RWPE2 (cell line): ENCODE measurements around the gene NAT10.

Source experiments
- ATAC-seq: fragments of 200-7000 bp; cut with Tn5 transposase; 3 replicates; pipeline ENCODE4 v1.9.1; 2021; ENCODE audit warnings: low read depth
- DNase-seq: peaks from one replicate; pipeline ENCODE4 v3.0.0-alpha.2; 2020; ENCODE audit warnings: low spot score
- H3K27ac ChIP-seq: fragments of 450-650 bp; 2 replicates; pipeline ENCODE4 v1.5.1; 2017; ENCODE audit warnings: mild to moderate bottlenecking; ENCODE audit not compliant: poor library complexity, severe bottlenecking
- H3K27me3 ChIP-seq: fragments of 250-450 bp; sonication (Bioruptor Pico); 2 replicates; pipeline ENCODE4 v1.5.1; 2021; ENCODE audit warnings: mild to moderate bottlenecking, moderate library complexity; ENCODE audit not compliant: insufficient read depth, poor library complexity, severe bottlenecking
- H3K36me3 ChIP-seq: fragments of 250-450 bp; sonication (Bioruptor Pico); 2 replicates; pipeline ENCODE4 v1.5.1; 2020; ENCODE audit warnings: low read depth, mild to moderate bottlenecking, moderate library complexity
- H3K4me1 ChIP-seq: fragments of 250-450 bp; sonication (Bioruptor Pico); 2 replicates; pipeline ENCODE4 v1.5.1; 2021; ENCODE audit warnings: mild to moderate bottlenecking, moderate library complexity; ENCODE audit not compliant: insufficient read depth, poor library complexity, severe bottlenecking
- H3K4me3 ChIP-seq: fragments of 250-450 bp; sonication (Bioruptor Pico); 2 replicates; pipeline ENCODE4 v1.5.1; 2021; ENCODE audit warnings: mild to moderate bottlenecking, moderate library complexity; ENCODE audit not compliant: severe bottlenecking
- H3K9me3 ChIP-seq: fragments of 250-450 bp; sonication (Bioruptor Pico); 2 replicates; pipeline ENCODE4 v1.5.1; 2021; ENCODE audit warnings: mild to moderate bottlenecking, moderate library complexity; ENCODE audit not compliant: severe bottlenecking
- TF ChIP-seq, protein P1 (sequence below): fragments of 450-650 bp; IDR thresholded peaks from one replicate; pipeline ENCODE4 v1.5.1; 2017; ENCODE audit warnings: mild to moderate bottlenecking, moderate library complexity; ENCODE audit not compliant: poor library complexity, severe bottlenecking

Gene NAT10

DNA sequence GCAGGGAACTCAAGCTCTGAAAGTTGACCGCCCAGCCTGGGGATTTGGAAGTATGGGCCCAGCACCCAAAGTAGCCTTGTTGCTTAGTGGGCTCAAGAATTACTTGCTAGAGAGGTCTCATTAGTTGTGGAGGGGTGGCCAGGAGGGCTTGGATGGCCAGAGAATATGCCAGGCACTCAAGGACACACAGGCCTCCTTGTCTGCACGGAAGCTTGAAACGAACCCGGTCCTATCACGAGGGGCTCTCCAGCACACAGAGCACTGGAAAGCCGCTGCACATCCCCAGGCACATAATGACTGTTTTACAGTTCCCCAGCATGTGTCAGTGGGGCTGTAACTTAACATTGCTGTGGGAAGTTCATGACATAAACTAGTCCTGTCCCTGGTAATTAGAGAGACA, 55.9 kb downstream of the NAT10 start:
- H3K9me3 ChIP-seq, result no peaks in the 10 kb centered on the region
- DNase-seq (no peak), ATAC-seq (no peak)
- TF ChIP-seq, protein P1, sequence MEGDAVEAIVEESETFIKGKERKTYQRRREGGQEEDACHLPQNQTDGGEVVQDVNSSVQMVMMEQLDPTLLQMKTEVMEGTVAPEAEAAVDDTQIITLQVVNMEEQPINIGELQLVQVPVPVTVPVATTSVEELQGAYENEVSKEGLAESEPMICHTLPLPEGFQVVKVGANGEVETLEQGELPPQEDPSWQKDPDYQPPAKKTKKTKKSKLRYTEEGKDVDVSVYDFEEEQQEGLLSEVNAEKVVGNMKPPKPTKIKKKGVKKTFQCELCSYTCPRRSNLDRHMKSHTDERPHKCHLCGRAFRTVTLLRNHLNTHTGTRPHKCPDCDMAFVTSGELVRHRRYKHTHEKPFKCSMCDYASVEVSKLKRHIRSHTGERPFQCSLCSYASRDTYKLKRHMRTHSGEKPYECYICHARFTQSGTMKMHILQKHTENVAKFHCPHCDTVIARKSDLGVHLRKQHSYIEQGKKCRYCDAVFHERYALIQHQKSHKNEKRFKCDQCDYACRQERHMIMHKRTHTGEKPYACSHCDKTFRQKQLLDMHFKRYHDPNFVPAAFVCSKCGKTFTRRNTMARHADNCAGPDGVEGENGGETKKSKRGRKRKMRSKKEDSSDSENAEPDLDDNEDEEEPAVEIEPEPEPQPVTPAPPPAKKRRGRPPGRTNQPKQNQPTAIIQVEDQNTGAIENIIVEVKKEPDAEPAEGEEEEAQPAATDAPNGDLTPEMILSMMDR, result no peak
- no peaks in the 10 kb centered on the region for H3K4me1 ChIP-seq
- H3K27me3 ChIP-seq, result no peaks in the 10 kb centered on the region
- no peaks in the 10 kb centered on the region for H3K36me3 ChIP-seq
- H3K27ac ChIP-seq, result no peak overlapping the region
- H3K4me3 ChIP-seq, result no peak overlapping the region

DNA sequence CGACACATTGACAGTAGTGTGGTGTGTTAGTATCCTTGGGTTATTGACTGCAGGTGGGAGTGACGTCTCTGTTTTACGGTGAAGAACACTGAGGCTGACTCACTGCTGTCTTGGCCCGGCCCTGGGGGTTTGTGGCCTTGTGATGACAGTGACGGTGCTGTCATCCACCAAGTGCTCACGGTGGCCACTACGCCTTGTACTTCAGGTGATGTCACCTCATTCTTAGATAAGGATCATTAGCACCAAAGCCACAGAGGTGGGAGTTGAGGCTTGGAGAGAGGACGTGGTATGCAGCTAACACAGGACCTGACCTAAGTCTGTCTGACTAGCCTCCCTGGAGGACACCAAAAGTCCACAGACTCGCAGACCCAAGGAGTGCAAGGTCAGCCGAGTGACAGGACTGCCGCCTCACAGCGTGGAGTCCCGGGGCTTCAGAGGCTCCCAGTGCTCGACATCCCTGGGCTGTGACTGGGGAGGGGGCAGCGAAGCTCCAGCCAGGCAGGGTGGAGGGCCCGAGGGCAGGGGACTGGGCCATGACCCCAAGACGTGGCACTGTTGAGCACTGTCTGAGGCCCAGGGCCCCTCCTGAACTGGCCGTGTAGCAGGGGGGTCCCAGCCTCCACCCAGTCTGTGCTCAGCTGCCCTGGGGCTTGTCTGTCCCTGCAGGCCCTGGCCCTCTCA, 56.5 kb downstream of the NAT10 start:
- H3K27ac ChIP-seq, result no peak overlapping the region
- TF ChIP-seq, protein P1, result no peak
- H3K9me3 ChIP-seq, result no peaks in the 10 kb centered on the region
- ATAC-seq, result no peak
- H3K27me3 ChIP-seq, result no peaks in the 10 kb centered on the region
- H3K36me3 ChIP-seq, result no peaks in the 10 kb centered on the region
- DNase-seq, result no peak
- no peaks in the 10 kb centered on the region for H3K4me1 ChIP-seq
- no peak overlapping the region for H3K4me3 ChIP-seq

DNA sequence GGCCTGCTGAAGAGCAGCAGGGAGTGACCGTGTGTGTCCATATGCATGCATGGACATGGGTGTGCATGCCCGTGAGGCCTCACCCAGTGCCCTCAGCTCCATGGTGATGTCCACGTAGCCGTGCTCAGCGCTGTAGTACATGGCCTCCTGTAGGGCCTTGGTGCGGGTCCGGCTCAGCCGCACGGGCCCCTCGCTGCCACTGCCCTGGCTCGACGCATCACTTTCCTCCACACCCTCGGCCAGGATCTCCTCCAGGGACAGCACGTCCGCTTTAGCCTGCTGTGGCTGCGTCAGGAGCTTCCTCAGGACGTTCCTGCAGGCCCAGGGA, 57.0 kb downstream of the NAT10 start:
- Histone ChIP-seq H3K27ac (no peak overlapping the region), H3K36me3 (no peaks in the 10 kb centered on the region), H3K27me3 (no peaks in the 10 kb centered on the region), H3K4me1 (no peaks in the 10 kb centered on the region), H3K9me3 (no peaks in the 10 kb centered on the region), H3K4me3 (no peak overlapping the region)
- DNase-seq (no peak), ATAC-seq (no peak)
- TF ChIP-seq, protein P1, result no peak

DNA sequence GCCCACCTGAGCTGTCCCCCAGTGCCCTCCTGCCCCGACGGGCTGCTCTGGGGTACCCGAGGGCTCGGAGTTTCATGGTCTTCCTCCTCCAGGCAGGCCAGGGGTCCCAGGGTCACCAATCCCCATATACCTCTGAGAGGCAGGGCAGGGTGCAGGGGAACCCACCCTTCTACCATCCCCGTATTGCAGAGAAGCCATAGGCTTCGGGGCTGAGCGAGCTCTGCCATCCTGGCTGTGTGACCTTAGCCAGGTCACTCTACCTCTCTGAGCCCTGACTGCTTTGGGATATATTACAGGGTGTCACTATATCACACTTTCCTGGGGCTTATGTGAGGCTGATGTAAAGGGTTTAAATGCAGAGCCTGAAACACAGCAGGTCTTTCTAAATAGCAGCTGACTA, 57.4 kb downstream of the NAT10 start:
- Histone ChIP-seq H3K9me3 (no peaks in the 10 kb centered on the region), H3K27me3 (no peaks in the 10 kb centered on the region), H3K4me1 (no peaks in the 10 kb centered on the region), H3K27ac (no peak overlapping the region), H3K36me3 (no peaks in the 10 kb centered on the region), H3K4me3 (no peak overlapping the region)
- no peak for DNase-seq
- TF ChIP-seq, protein P1, result no peak
- no peak for ATAC-seq

DNA sequence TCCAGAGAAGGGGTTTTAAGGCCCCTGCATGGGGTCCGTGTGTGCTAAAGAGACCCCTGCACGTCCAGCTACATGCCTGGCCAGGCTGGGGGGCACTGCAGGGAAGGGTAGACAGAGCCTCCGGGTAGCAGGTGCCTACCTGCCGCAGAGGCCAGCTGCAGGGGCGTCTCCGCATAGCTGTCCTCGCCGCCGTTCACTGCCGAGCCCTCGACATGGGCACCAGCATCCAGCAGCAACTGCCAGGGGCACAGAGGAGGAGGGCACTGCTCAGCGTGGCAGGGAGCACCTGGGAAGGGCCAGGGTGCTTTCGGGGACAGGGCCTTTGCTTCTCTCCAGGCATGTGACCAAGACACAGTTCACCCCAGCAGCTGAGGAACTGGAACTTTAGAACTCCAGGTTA, 59.7 kb downstream of the NAT10 start:
- TF ChIP-seq, protein P1, result no peak
- ATAC-seq (no peak), DNase-seq (no peak)
- H3K4me1 ChIP-seq, result no peaks in the 10 kb centered on the region
- H3K9me3 ChIP-seq, result no peaks in the 10 kb centered on the region
- no peak overlapping the region for H3K27ac ChIP-seq
- H3K4me3 ChIP-seq, result no peak overlapping the region
- no peaks in the 10 kb centered on the region for H3K36me3 ChIP-seq
- no peaks in the 10 kb centered on the region for H3K27me3 ChIP-seq
